Spleen (tissue), 11 donors: ENCODE results near the gene HEMK1. TPM values are rescaled to one million over a fixed set of nuclear protein-coding genes. Genes with fewer than 3 reads are reported as not detected.
A peak's percentile ranks its signal among the peaks of the same experiment; 100 is the strongest.

ENCODE experiments used
- DNase-seq: peaks from one replicate; pipeline ENCODE4 v3.0.0-alpha.2; 2020
- H3K27ac ChIP-seq, 8 donors: fragments of 200-600 bp; sonication (generic) in 7 of 8; 1 replicate in 4 of 8; 2 replicates in 4 of 8; pipeline versions ENCODE4 v1.5.0 to v1.8.0; 2016 to 2021; ENCODE audit warnings: inconsistent platforms in 4 of 8, mild to moderate bottlenecking in 4 of 8, moderate library complexity in 1 of 8
- H3K27me3 ChIP-seq, 7 donors: fragments of 200-600 bp; sonication (generic) in 6 of 7; replicated peaks in 1 of 7; 1 replicate in 4 of 7; 2 replicates in 3 of 7; pipeline versions ENCODE4 v1.5.0 to v1.8.0; 2016 to 2021; ENCODE audit warnings: inconsistent platforms in 3 of 7, mild to moderate bottlenecking in 1 of 7
- H3K36me3 ChIP-seq, 6 donors: fragments of 200-600 bp; sonication (generic) in 5 of 6; 1 replicate in 4 of 6; 2 replicates in 2 of 6; pipeline versions ENCODE4 v1.5.0 to v1.8.0; 2016 to 2021; ENCODE audit warnings: inconsistent platforms in 2 of 6
- H3K4me1 ChIP-seq, 6 donors: fragments of 200-600 bp; sonication (generic) in 5 of 6; 1 replicate in 3 of 6; 2 replicates in 3 of 6; pipeline versions ENCODE4 v1.5.0 to v1.8.0; 2016 to 2021; ENCODE audit warnings: inconsistent platforms in 3 of 6
- H3K4me3 ChIP-seq, 8 donors: fragments of 200-600 bp; sonication (generic) in 7 of 8; 1 replicate in 4 of 8; 2 replicates in 4 of 8; pipeline versions ENCODE4 v1.5.0 to v1.8.0; 2016 to 2021; ENCODE audit warnings: inconsistent platforms in 4 of 8, mild to moderate bottlenecking in 4 of 8, moderate library complexity in 2 of 8
- H3K9me3 ChIP-seq, 8 donors: fragments of 200-600 bp; sonication (generic) in 7 of 8; 1 replicate in 4 of 8; 2 replicates in 4 of 8; pipeline versions ENCODE4 v1.5.0 to v1.8.0; 2016 to 2021; ENCODE audit warnings: inconsistent platforms in 4 of 8
- CTCF ChIP-seq, 11 experiments: fragments of 200-600 bp in 7 of 11; fragments of 450-650 bp in 4 of 11; sonication (generic) in 4 of 11; IDR thresholded peaks in 8 of 11; conservative IDR thresholded peaks in 3 of 11; 1 replicate in 7 of 11; 2 replicates in 4 of 11; pipeline versions ENCODE4 v1.4.0 to v1.8.0; 2016 to 2021; ENCODE audit warnings: antibody characterized with exemption in 11 of 11, inconsistent platforms in 4 of 11, mild to moderate bottlenecking in 1 of 11
- POLR2A ChIP-seq, 3 donors: fragments of 450-650 bp; IDR thresholded peaks; one replicate each; pipeline ENCODE4 v1.5.1; 2017; ENCODE audit warnings: antibody characterized with exemption in 3 of 3, mild to moderate bottlenecking in 1 of 3
- POLR2AphosphoS5 ChIP-seq, 3 donors: sonication (generic); formaldehyde crosslinking; IDR thresholded peaks; one replicate each; pipeline ENCODE4 v1.5.1; 2017; ENCODE audit warnings: antibody characterized with exemption in 3 of 3
- WGBS, 5 donors: extraction: QIAGEN DNeasy Blood & Tissue Kit in 3 of 5; methylation state at CpG; one replicate each; pipeline versions ENCODE4 v1.1.5 to v1.1.7; 2013 to 2018; 5-methylcytosine and 5-hydroxymethylcytosine counted together
- intact Hi-C: fragments of 100-400 bp; cut with DNase I; formaldehyde crosslinking; loops from one replicate; pipeline ENCODE4 v1.15.0; 2023; ENCODE audit warnings: low total_unique reads
- polyA plus RNA-seq, 3 donors: library from polyadenylated mRNA; stranded (reverse); fragments of 200-250 nt; gene quantifications; one replicate each; pipeline ENCODE4 v1.2.1, GENCODE V29; 2013
- total RNA-seq, 7 donors: library from RNA; depleted of rRNA in 3 of 7; stranded (reverse); fragments of >200 nt in 3 of 7; fragmentation: NEBNext Ultra II Directional in 4 of 7; extraction: Animal tissue kit (Norgen Biotek cat#: 25700) in 4 of 7; gene quantifications; one replicate each; pipeline versions ENCODE4 v1.1.0 to v1.2.1, GENCODE V29; 2016 to 2021
- donor health status: healthy with polysubstance abuse.
- donor health status: DM: no; HTN: no; CAD: no; lungs with moderate emphysema.
- donor health status: DM: no; HTN: no; CAD: no.
- donor health status: Bipolar disorder and iron deficiency.
- donor health status: healthy.
- donor health status: DM: no; HTN: no; CAD: no.
- donor health status: DM: yes; HTN: yes; CAD: no.

The HEMK1 gene
- total and polyA plus RNA-seq, 10 donors, result 7.6 to 45.2 (median 20.8) TPM

- peaks cover 0 to 6% (median 0%) of the 10 kb centered on the region in 7 donors for H3K27me3 ChIP-seq
- DNase-seq, result no peak
- no peak overlapping the region for H3K27ac ChIP-seq
- TF ChIP-seq POLR2A (IDR thresholded peaks at IDR 0.05) (no peak), CTCF (IDR thresholded peaks at IDR 0.05 in 8 of 11, conservative IDR thresholded peaks at IDR 0.05 in 3 of 11) (peak in 1 of 11 experiments; percentile 8)
- WGBS, 5 donors, result 79 to 86% (median 82%) methylated on average over 7 of the region's 7 CpGs
- no peaks in the 10 kb centered on the region for H3K4me1 ChIP-seq
- no peaks in the 10 kb centered on the region for H3K36me3 ChIP-seq
- no peaks in the 10 kb centered on the region for H3K9me3 ChIP-seq
- no peak overlapping the region for H3K4me3 ChIP-seq
- intact Hi-C loops, result no loop called here
These were observed 17.5 kb upstream of the HEMK1 start for GRCh38 chr3:50551681-50552435.

- intact Hi-C loops, result no loop called here
- Histone ChIP-seq H3K27me3 (peaks cover 0 to 6% (median 0%) of the 10 kb centered on the region in 7 donors), H3K4me1 (no peaks in the 10 kb centered on the region), H3K4me3 (no peak overlapping the region), H3K9me3 (no peaks in the 10 kb centered on the region), H3K27ac (no peak overlapping the region), H3K36me3 (no peaks in the 10 kb centered on the region)
- 78 to 94% (median 86%) methylated on average over 9 of the region's 9 CpGs for WGBS, 5 donors
- no peak for DNase-seq
- TF ChIP-seq POLR2AphosphoS5 (IDR thresholded peaks at IDR 0.05) (no peak), CTCF (IDR thresholded peaks at IDR 0.05 in 8 of 11, conservative IDR thresholded peaks at IDR 0.05 in 3 of 11) (no peak), POLR2A (IDR thresholded peaks at IDR 0.05) (no peak)
These were observed 16.7 kb upstream of the HEMK1 start for GRCh38 chr3:50552598-50552997.

GRCh38 chr3:50554553-50554952, 14.8 kb upstream of the HEMK1 start:
- TF ChIP-seq CTCF (IDR thresholded peaks at IDR 0.05 in 8 of 11, conservative IDR thresholded peaks at IDR 0.05 in 3 of 11) (no peak), POLR2AphosphoS5 (IDR thresholded peaks at IDR 0.05) (no peak), POLR2A (IDR thresholded peaks at IDR 0.05) (no peak)
- H3K27me3 ChIP-seq, result peaks cover 0 to 6% (median 0%) of the 10 kb centered on the region in 7 donors
- H3K36me3 ChIP-seq, result no peaks in the 10 kb centered on the region
- H3K4me1 ChIP-seq, result no peaks in the 10 kb centered on the region
- intact Hi-C loops, result no loop called here
- no peak for DNase-seq
- H3K9me3 ChIP-seq, result no peaks in the 10 kb centered on the region
- 71 to 83% (median 80%) methylated on average over 4 to 5 of the region's 5 CpGs for WGBS, 5 donors
- no peak overlapping the region for H3K27ac ChIP-seq
- H3K4me3 ChIP-seq, result no peak overlapping the region

GRCh38 chr3:50557106-50557505, 12.2 kb upstream of the HEMK1 start:
- intact Hi-C loops, result no loop called here
- no peak for TF ChIP-seq POLR2A (IDR thresholded peaks at IDR 0.05)
- no peak for TF ChIP-seq POLR2AphosphoS5 (IDR thresholded peaks at IDR 0.05)
- TF ChIP-seq CTCF (IDR thresholded peaks at IDR 0.05 in 8 of 11, conservative IDR thresholded peaks at IDR 0.05 in 3 of 11), result no peak
- WGBS, 5 donors, result 62 to 76% (median 72%) methylated on average over 7 to 8 of the region's 8 CpGs
- DNase-seq, result no peak
- Histone ChIP-seq H3K4me1 (no peaks in the 10 kb centered on the region), H3K27me3 (peaks cover 0 to 6% (median 0%) of the 10 kb centered on the region in 7 donors), H3K36me3 (no peaks in the 10 kb centered on the region), H3K9me3 (no peaks in the 10 kb centered on the region), H3K4me3 (no peak overlapping the region), H3K27ac (no peak overlapping the region)
